HUES64 (cell line): ENCODE measurements around the gene RPS6KA2.
"Not testable (repeated sequence)": the region's sequence is repeated elsewhere in the genome, so short reads cannot be mapped to it uniquely, and the experiment has no call there.

Source experiments
- H3K27ac ChIP-seq: 2 replicates; pipeline ENCODE4 v1.7.0; 2013; ENCODE audit warnings: low read depth, low read length, inconsistent platforms
- H3K27me3 ChIP-seq: 2 replicates; pipeline ENCODE4 v1.6.1; 2013; ENCODE audit warnings: mild to moderate bottlenecking, low read length; ENCODE audit not compliant: insufficient read depth
- H3K36me3 ChIP-seq: 2 replicates; pipeline ENCODE4 v1.6.1; 2013; ENCODE audit warnings: mild to moderate bottlenecking, low read length; ENCODE audit not compliant: insufficient read depth
- H3K4me1 ChIP-seq: 2 replicates; pipeline ENCODE4 v1.6.1; 2013; ENCODE audit warnings: mild to moderate bottlenecking, low read length, moderate library complexity; ENCODE audit not compliant: insufficient read depth
- H3K4me3 ChIP-seq: 2 replicates; pipeline ENCODE4 v1.5.1; 2013; ENCODE audit warnings: mild to moderate bottlenecking, low read length, moderate library complexity
- H3K9ac ChIP-seq: 2 replicates; pipeline ENCODE4 v1.6.1; 2013; ENCODE audit warnings: mild to moderate bottlenecking, low read depth, low read length
- H3K9me3 ChIP-seq: 2 replicates; pipeline ENCODE4 v1.6.1; 2013; ENCODE audit warnings: low read depth, low read length; ENCODE audit not compliant: insufficient read depth
- WGBS: fragments of 150-250, 120-280 bp; methylation state at CpG from one replicate; pipeline ENCODE4 v1.1.7; 2013; ENCODE audit warnings: missing lambda C conversion rate; 5-methylcytosine and 5-hydroxymethylcytosine counted together

The RPS6KA2 gene

DNA sequence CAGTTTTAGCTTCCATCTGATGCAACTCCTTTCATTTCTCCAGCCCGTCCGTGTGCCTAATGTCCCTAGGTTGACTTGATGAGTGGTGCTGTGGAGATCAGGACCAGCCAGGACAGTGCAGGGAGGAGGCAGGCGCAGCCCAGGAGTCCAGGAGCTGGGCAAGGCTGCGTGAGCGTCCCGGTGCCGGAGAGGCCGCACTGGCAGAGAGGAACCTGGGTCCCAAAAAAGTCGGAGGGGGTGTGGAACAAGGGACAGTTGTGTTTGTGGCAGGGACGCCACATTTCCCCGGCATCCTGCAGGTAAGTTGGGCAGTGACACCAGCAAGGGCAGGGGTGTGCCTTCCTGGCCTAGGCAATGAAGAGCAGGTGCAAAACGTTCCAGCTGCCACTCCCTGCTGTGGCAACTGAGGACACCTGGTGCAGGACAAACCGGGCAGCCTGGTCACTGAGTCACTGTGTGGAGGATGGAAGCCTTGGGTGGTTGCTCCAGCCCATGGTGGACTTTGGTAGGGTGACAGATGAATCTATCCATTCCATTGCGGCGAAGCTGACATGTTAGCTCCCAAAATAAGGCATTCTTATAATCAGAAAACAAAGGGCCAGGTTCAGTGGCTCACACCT, 93.7 kb downstream of the RPS6KA2 start:
- Histone ChIP-seq H3K9me3 (no peaks in the 10 kb centered on the region), H3K36me3 (no peaks in the 10 kb centered on the region), H3K27ac (no peak overlapping the region), H3K9ac (no peak overlapping the region), H3K4me3 (no peak overlapping the region), H3K27me3 (no peaks in the 10 kb centered on the region), H3K4me1 (no peaks in the 10 kb centered on the region)
- 92% methylated on average over 15 of the region's 15 CpGs for WGBS

DNA sequence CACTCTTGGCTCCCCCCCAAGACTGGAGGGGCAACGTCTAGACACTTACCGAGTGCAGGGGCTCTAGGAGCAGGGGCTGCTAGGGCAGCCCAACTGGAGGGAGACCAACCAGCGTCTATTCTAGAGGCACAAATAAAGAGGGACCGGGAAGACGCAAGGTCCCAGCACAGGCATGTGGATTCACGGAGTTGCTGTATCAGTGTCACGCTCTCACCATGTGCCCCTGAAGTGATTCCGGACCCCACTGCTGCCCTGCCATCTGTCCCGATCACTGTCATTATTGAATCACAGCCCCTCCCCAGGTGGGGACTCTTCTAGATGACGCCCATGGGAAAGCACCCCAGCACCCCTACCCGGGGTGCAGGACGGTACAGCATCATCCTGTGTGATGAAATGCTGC, 94.7 kb downstream of the RPS6KA2 start:
- 94% methylated on average over 12 of the region's 12 CpGs for WGBS
- no peaks in the 10 kb centered on the region for H3K4me1 ChIP-seq

DNA sequence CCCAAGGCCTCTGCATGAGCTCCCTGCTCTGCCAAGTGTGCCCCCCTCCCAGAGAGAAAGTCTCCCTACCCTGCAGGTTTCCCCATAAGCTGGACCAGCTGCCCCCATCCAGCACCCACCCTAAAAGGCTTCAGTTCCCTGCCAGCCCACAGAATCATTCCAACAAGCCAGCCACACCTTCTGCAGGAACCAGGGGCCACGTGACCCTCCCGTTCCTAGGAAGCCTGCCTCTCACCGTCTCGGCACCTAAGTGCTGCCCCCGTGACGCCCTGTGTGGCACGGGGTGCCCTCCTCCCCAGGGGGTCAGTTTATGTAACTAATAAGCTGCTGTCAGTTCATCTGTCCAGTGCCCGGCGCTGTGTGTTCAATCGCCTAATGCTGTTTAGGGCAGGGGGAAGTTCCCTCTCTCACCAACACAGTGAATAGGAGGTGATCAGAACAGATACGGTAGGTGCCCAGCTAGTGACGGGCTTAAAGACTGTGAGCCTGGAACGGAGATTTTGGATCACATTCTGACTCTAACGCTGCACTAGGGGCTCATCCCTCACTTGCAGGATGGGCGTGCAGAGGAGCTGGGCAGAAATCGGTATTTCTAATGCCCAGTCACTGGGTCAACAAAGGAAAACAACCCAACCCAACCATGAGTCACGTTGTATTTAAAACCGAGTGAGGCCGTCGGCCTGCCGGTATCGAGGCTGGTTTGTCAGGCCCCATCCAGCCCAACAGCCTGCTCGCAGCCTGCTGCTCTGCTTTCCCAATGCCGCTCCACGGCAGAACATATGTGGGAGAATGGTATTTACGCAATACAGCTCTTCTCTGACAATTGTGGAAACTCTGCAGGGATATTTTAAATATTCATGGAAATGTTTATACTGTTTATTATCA, 96.6 kb downstream of the RPS6KA2 start:
- Histone ChIP-seq H3K9me3 (no peaks in the 10 kb centered on the region), H3K9ac (no peak overlapping the region), H3K27ac (no peak overlapping the region), H3K4me3 (no peak overlapping the region), H3K36me3 (no peaks in the 10 kb centered on the region), H3K4me1 (no peaks in the 10 kb centered on the region), H3K27me3 (no peaks in the 10 kb centered on the region)
- 95% methylated on average over 26 of the region's 26 CpGs for WGBS

More for the DNA sequence above, 94.7 kb downstream of the RPS6KA2 start:
- Histone ChIP-seq H3K9me3 (no peaks in the 10 kb centered on the region), H3K27me3 (no peaks in the 10 kb centered on the region), H3K4me3 (no peak overlapping the region), H3K9ac (no peak overlapping the region), H3K36me3 (no peaks in the 10 kb centered on the region), H3K27ac (no peak overlapping the region)

DNA sequence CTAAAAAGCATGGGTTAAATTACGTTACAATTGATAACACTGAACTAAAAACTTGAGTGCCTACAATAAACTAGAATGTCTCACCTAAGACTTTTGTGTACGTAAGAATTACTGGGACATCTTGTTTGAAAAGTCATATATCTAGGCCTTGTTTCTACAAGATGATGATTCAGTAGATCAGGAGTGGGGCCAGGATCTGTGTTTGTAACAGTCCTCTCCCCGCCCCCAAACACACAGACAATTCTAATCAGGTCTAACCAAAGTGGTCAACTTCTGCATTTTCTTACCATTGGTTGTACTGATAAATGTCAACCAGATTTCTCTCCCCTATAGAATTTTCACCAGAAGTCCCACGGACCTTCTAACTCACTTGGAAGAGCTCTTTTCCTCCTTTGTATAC, 97.5 kb downstream of the RPS6KA2 start:
- Histone ChIP-seq H3K27ac (no peak overlapping the region), H3K4me3 (no peak overlapping the region), H3K27me3 (no peaks in the 10 kb centered on the region), H3K9ac (no peak overlapping the region), H3K9me3 (no peaks in the 10 kb centered on the region), H3K4me1 (no peaks in the 10 kb centered on the region), H3K36me3 (no peaks in the 10 kb centered on the region)
- WGBS = 97% methylated on average over 4 of the region's 4 CpGs

DNA sequence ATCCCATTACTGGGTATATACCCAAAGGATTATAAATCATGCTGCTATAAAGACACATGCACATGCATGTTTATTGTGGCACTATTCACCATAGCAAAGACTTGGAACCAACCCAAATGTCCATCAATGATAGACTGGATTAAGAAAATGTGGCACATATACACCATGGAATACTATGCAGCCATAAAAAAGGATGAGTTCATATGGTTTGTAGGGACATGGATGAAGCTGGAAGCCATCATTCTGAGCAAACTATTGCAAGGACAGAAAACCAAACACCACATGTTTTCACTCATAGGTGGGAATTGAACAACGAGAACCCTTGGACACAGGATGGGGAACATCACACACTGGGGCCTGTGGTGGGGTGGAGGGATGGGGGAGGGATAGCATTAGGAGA, 98.0 kb downstream of the RPS6KA2 start:
- H3K9me3 ChIP-seq, H3K27me3 ChIP-seq, H3K4me3 ChIP-seq, H3K9ac ChIP-seq, H3K27ac ChIP-seq, H3K4me1 ChIP-seq, H3K36me3 ChIP-seq: not testable (repeated sequence)
- 100% methylated on average over 1 of the region's 1 CpG for WGBS

DNA sequence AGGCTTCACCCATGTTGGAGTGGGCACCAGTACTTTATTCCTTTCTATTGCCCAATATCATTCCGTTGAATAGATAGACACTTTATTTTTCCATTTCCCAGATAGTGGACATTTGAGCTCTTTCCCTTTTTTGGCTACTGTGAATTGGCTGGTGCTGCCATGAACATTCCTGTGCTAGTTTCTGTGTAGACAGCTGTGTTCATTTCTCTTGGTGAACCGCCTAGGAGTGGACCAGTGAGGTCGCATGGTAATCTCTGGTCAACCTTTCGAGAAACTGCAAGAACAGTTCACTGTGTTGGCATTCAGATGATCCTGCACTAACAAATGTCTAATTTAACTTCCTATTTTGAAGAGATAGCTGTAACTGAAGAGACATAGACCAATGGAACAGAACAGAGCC, 99.2 kb downstream of the RPS6KA2 start:
- no peaks in the 10 kb centered on the region for H3K27me3 ChIP-seq
- 91% methylated on average over 4 of the region's 4 CpGs for WGBS
- no peak overlapping the region for H3K9ac ChIP-seq
- no peak overlapping the region for H3K27ac ChIP-seq
- H3K4me1 ChIP-seq = no peaks in the 10 kb centered on the region
- no peaks in the 10 kb centered on the region for H3K36me3 ChIP-seq
- H3K9me3 ChIP-seq = no peaks in the 10 kb centered on the region
- H3K4me3 ChIP-seq = no peak overlapping the region

DNA sequence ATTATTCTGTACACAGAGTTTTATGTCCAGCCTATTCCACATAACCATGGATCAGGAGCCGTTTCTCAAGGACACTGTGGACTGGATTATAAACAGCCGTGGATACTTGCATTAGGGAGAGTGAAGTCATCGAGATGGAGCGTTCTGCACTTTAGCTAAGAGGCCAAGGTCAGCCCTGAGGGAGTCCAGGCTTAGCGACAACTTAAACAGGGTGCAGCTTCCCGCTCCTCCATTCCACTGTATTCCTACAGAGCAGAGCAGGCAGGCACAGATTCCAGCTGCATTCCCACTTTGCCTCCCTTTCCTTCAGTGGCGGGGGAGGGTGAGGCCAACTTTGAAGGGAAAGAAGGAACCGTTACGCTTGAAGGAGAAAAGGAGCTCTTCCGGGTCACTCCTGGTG, 100.1 kb downstream of the RPS6KA2 start:
- Histone ChIP-seq H3K4me1 (no peaks in the 10 kb centered on the region), H3K9me3 (no peaks in the 10 kb centered on the region), H3K27me3 (no peaks in the 10 kb centered on the region), H3K27ac (no peak overlapping the region), H3K36me3 (no peaks in the 10 kb centered on the region), H3K9ac (no peak overlapping the region), H3K4me3 (no peak overlapping the region)
- 92% methylated on average over 9 of the region's 10 CpGs for WGBS

DNA sequence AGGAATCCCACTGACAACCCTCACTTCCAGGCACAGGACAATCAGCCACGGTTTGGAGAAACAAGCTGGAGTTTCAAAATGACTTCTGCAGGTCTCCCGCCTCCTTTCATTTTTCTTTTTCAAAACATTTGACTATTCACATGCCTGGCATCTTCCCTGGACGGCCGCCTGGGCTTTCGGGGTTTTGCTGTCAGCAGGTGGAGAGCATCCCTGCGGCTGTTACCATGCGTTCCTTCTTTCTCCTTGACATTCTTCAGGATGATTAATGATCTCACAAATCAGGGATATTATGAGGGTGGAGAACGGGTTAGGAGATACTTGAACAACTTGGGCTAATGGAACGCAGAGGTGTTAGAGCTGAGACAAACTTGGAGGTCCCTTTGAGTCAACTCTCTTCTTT, 101.5 kb downstream of the RPS6KA2 start:
- H3K27me3 ChIP-seq = no peaks in the 10 kb centered on the region
- H3K9me3 ChIP-seq = no peaks in the 10 kb centered on the region
- 86% methylated on average over 9 of the region's 9 CpGs for WGBS
- no peak overlapping the region for H3K4me3 ChIP-seq
- no peaks in the 10 kb centered on the region for H3K36me3 ChIP-seq
- H3K4me1 ChIP-seq = no peaks in the 10 kb centered on the region
- H3K9ac ChIP-seq = no peak overlapping the region
- no peak overlapping the region for H3K27ac ChIP-seq

DNA sequence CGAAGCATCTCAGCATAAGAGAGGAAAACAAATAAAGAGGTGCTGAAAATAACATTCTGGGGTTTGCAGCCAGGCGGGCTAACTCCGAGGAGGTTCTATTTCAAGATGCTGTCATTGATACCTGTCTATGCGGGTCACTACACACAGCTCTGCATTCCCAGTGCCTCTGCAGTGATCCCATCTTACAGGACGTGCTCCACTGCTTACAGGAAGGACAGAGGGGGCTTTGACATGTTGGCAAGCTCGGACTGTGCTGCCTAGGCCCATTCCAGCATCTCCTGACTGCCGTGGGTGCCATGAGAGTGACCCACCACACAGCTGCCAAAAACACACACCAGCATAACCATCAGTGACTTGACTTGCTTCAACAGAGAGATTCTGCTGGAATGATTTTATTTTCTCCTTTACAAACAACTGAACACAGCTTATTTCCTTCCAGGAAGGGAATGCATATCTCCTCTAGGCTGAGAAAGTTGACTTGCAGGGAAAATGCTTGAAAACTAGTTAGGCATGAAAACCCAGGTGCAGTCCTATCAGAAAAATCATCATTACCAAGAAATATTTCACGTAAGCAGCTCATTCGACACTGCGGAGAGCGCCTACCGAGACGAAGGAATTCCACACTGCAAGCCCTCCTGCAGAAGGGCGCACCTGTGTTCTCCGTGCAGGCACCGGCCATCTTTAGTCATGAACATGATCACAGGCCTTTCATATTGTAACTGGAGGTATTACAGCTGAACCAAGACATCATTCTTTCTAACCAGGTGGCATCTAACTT, 103.1 kb downstream of the RPS6KA2 start:
- Histone ChIP-seq H3K36me3 (no peaks in the 10 kb centered on the region), H3K4me3 (no peak overlapping the region), H3K9me3 (no peaks in the 10 kb centered on the region), H3K27ac (no peak overlapping the region), H3K4me1 (no peaks in the 10 kb centered on the region), H3K9ac (no peak overlapping the region), H3K27me3 (no peaks in the 10 kb centered on the region)
- 92% methylated on average over 16 of the region's 16 CpGs for WGBS

DNA sequence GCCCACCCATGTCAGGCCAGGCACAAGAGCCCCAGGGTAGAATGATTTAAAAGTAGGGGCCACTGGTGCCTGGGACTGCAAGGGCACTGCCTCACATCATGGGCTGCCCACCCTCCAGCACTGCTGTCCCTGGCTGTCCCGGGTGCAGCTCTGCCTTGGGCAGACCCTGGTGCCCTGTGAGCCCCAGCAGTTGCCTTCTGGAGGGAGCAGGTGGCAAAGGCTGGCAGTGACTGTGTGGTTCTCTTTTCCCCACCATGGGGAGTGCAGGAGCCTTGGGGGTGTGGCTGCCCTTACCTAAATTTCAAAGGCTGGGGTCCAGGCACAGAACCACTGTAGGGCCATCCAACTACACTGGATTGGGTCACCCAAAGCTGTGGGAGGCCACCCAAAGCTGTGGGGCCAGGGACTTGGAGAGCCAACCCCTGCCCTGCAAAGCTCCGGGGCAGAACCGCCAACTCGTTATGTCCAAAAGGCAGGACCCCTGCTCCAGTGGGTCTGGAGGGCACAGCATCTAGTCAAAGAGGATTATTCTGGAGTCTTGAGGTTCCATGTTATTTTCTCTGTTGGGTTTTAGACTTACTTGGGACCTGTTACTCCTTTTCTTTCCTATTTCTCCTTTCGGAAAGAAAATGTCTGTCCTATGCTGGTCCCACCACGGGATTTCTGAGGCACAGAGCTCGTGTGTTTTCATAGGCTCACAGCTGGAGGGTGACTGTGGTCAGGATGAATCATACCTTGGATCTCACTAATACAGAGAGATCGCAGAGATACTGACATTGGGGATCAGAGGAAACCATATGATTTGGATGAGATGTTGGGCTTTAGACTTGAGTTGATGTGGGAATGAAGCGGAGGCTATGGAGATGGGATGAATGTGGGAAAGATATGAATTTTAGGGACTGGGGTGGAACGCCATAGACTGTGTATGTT, 105.9 kb downstream of the RPS6KA2 start:
- Histone ChIP-seq H3K36me3 (no peaks in the 10 kb centered on the region), H3K27ac (no peak overlapping the region), H3K4me1 (no peaks in the 10 kb centered on the region), H3K9ac (no peak overlapping the region), H3K4me3 (no peak overlapping the region), H3K9me3 (peaks cover 11% of the 10 kb centered on the region), H3K27me3 (no peaks in the 10 kb centered on the region)
- 89% methylated on average over 9 of the region's 10 CpGs for WGBS
